GM23338 (cell line): ENCODE data around the gene SLC19A1. TPM values are rescaled to one million over a fixed set of nuclear protein-coding genes. Genes with fewer than 3 reads are reported as not detected.

Experiments used
- ATAC-seq: fragments of 200-7000 bp; cut with Tn5 transposase; 3 replicates; pipeline ENCODE4 v1.9.1; 2020
- DNase-seq: peaks from one replicate; pipeline ENCODE4 v3.0.0-alpha.2; 2015; ENCODE audit warnings: low spot score
- H2AFZ ChIP-seq: fragments of 200-600 bp; sonication (generic); 2 replicates; pipeline ENCODE4 v1.8.0; 2016; ENCODE audit warnings: antibody characterized with exemption, mild to moderate bottlenecking, moderate library complexity
- H3F3A ChIP-seq: fragments of 200-600 bp; sonication (generic); replicated peaks from 2 replicates; pipeline ENCODE4 v1.8.0; 2017; ENCODE audit warnings: antibody characterized with exemption, mixed run types, low read depth
- H3K27ac ChIP-seq: fragments of 200-600 bp; sonication (generic); 2 replicates; pipeline ENCODE4 v1.6.1; 2016; ENCODE audit warnings: low read depth
- H3K27me3 ChIP-seq: fragments of 200-600 bp; sonication (generic); 2 replicates; pipeline ENCODE4 v1.8.0; 2016; ENCODE audit warnings: mild to moderate bottlenecking, mixed run types, moderate library complexity; ENCODE audit not compliant: insufficient read depth
- H3K36me3 ChIP-seq: fragments of 200-600 bp; sonication (generic); 2 replicates; pipeline ENCODE4 v1.8.0; 2016; ENCODE audit warnings: mild to moderate bottlenecking; ENCODE audit not compliant: insufficient read depth
- H3K4me1 ChIP-seq: fragments of 200-600 bp; sonication (generic); 2 replicates; pipeline ENCODE4 v1.8.0; 2016; ENCODE audit warnings: mild to moderate bottlenecking, moderate library complexity; ENCODE audit not compliant: insufficient read depth
- H3K4me2 ChIP-seq: fragments of 200-600 bp; sonication (generic); 2 replicates; pipeline ENCODE4 v1.7.1; 2017; ENCODE audit warnings: mixed run types
- H3K4me3 ChIP-seq: fragments of 200-600 bp; sonication (generic); 2 replicates; pipeline ENCODE4 v1.6.1; 2016; ENCODE audit warnings: mixed run types
- H3K79me2 ChIP-seq: fragments of 200-600 bp; sonication (generic); replicated peaks from 2 replicates; pipeline ENCODE4 v1.8.0; 2017; ENCODE audit warnings: mild to moderate bottlenecking; ENCODE audit not compliant: insufficient read depth
- H3K9me2 ChIP-seq: fragments of 200-600 bp; sonication (generic); 2 replicates; pipeline ENCODE4 v1.8.0; 2017; ENCODE audit not compliant: insufficient read depth
- H4K20me1 ChIP-seq: fragments of 200-600 bp; sonication (generic); replicated peaks from 2 replicates; pipeline ENCODE4 v1.8.0; 2017; ENCODE audit warnings: mild to moderate bottlenecking; ENCODE audit not compliant: insufficient read depth
- H3K27ac Mint-ChIP-seq: 2 replicates; pipeline ENCODE4 v1.8.0; 2020; ENCODE audit warnings: inconsistent platforms, mild to moderate bottlenecking, moderate library complexity, mixed read lengths
- H3K27me3 Mint-ChIP-seq: 3 replicates; pipeline ENCODE4 v1.8.0; 2022; ENCODE audit warnings: low read depth, mild to moderate bottlenecking, moderate library complexity, mixed read lengths, inconsistent platforms; ENCODE audit not compliant: insufficient read depth, poor library complexity
- H3K36me3 Mint-ChIP-seq: 3 replicates; pipeline ENCODE4 v1.8.0; 2021; ENCODE audit warnings: low read depth, mild to moderate bottlenecking, inconsistent platforms, moderate library complexity, mixed read lengths
- H3K4me1 Mint-ChIP-seq: 3 replicates; pipeline ENCODE4 v1.8.0; 2020; ENCODE audit warnings: mild to moderate bottlenecking, inconsistent platforms, mixed read lengths
- H3K4me3 Mint-ChIP-seq: 3 replicates; pipeline ENCODE4 v1.8.0; 2021; ENCODE audit warnings: moderate library complexity, mild to moderate bottlenecking, inconsistent platforms, mixed read lengths
- H3K9me3 Mint-ChIP-seq: 3 replicates; pipeline ENCODE4 v1.8.0; 2020; ENCODE audit warnings: moderate library complexity, mild to moderate bottlenecking, inconsistent platforms, mixed read lengths
- CREB1 ChIP-seq: fragments of 250-450 bp; sonication (Bioruptor Pico); IDR thresholded peaks from 2 replicates; pipeline ENCODE4 v1.5.0; 2020; ENCODE audit warnings: low read depth, mild to moderate bottlenecking, moderate library complexity
- CTCF ChIP-seq, 2 experiments: fragments of 200-600 bp in 1 of 2; sonication (generic) in 1 of 2; conservative IDR thresholded peaks; 2 replicates each; pipeline versions ENCODE4 v1.5.1 to v1.6.1; 2016 to 2017; ENCODE audit warnings: antibody characterized with exemption in 2 of 2, low read depth in 2 of 2, mild to moderate bottlenecking in 2 of 2, moderate library complexity in 1 of 2
- ETS1 ChIP-seq: IDR thresholded peaks from 2 replicates; pipeline ENCODE4 v1.6.1; 2016; ENCODE audit warnings: antibody characterized with exemption
- EZH2 ChIP-seq: fragments of 200-600 bp; sonication (generic); IDR thresholded peaks from one replicate; pipeline ENCODE4 v1.8.0; 2017; ENCODE audit warnings: antibody characterized with exemption, mild to moderate bottlenecking, low read depth; ENCODE audit not compliant: unreplicated experiment
- EZH2phosphoT487 ChIP-seq: fragments of 200-600 bp; sonication (generic); IDR thresholded peaks from one replicate; pipeline ENCODE4 v1.8.1; 2018; ENCODE audit warnings: antibody characterized with exemption; ENCODE audit not compliant: unreplicated experiment
- NANOG ChIP-seq: IDR thresholded peaks from 2 replicates; pipeline ENCODE4 v1.6.1; 2016; ENCODE audit warnings: antibody characterized with exemption, borderline replicate concordance
- POLR2AphosphoS5 ChIP-seq: IDR thresholded peaks from 2 replicates; pipeline ENCODE4 v1.6.1; 2016; ENCODE audit warnings: antibody characterized with exemption, low read depth
- REST ChIP-seq: IDR thresholded peaks from one replicate; pipeline ENCODE4 v1.6.1; 2018; ENCODE audit warnings: antibody characterized with exemption; ENCODE audit not compliant: unreplicated experiment
- STAT1 ChIP-seq: IDR thresholded peaks from one replicate; pipeline ENCODE4 v1.6.1; 2016; ENCODE audit warnings: antibody characterized with exemption; ENCODE audit not compliant: unreplicated experiment
- ZNF114 ChIP-seq: fragments of 250-450 bp; sonication (Bioruptor Pico); IDR thresholded peaks from 2 replicates; pipeline ENCODE4 v1.5.0; 2020; ENCODE audit warnings: mild to moderate bottlenecking, moderate library complexity
- ZNF331 ChIP-seq: fragments of 250-450 bp; sonication (Bioruptor Pico); IDR thresholded peaks from 2 replicates; pipeline ENCODE4 v1.5.0; 2020; ENCODE audit warnings: low read depth, mild to moderate bottlenecking, moderate library complexity
- ZNF462 ChIP-seq: fragments of 250-450 bp; sonication (Bioruptor Pico); IDR thresholded peaks from 2 replicates; pipeline ENCODE4 v1.5.0; 2020; ENCODE audit warnings: mild to moderate bottlenecking, moderate library complexity
- polyA plus RNA-seq: library from polyadenylated mRNA; unstranded; fragments of >200 nt; fragmentation: Nextera tagmentation; extraction: Ambion mirVana; gene quantifications from 2 replicates; pipeline ENCODE4 v1.2.1, GENCODE V29; 2016
- total RNA-seq: library from RNA; depleted of rRNA; stranded (reverse); fragments of >200 nt; shearing (Covaris generic); gene quantifications from 2 replicates; pipeline ENCODE4 v1.2.3, GENCODE V29; 2014

The SLC19A1 gene
- total and polyA plus RNA-seq, 2 experiments from 2014 or later, result 31.2 to 33.0 TPM

- H3K4me1 Mint-ChIP-seq, result peaks cover 15% of the 10 kb centered on the region; the same call in 2 of the 3 replicates
- H3K27me3 ChIP-seq, result no peaks in the 10 kb centered on the region
These were observed 84.9 kb downstream of the SLC19A1 start for GRCh38 chr21:45457161-45457831.

More at GRCh38 chr21:45457161-45457831, 84.9 kb downstream of the SLC19A1 start:
- peaks cover 7% of the 10 kb centered on the region; the same call in 1 of the 2 replicates for H3K4me1 ChIP-seq
- no peak for TF ChIP-seq ZNF462 (CRISPR knock-in tag)
- no peak for TF ChIP-seq EZH2
- no peak for TF ChIP-seq ETS1
- no peak for TF ChIP-seq EZH2phosphoT487
- no peak for TF ChIP-seq ZNF114 (CRISPR knock-in tag)
- no peak for TF ChIP-seq POLR2AphosphoS5
- TF ChIP-seq ZNF331 (CRISPR knock-in tag), result no peak
- TF ChIP-seq NANOG, result no peak
- no peak for TF ChIP-seq CREB1 (CRISPR knock-in tag)
- TF ChIP-seq STAT1, result no peak
- TF ChIP-seq REST, result no peak
- no peak for TF ChIP-seq CTCF (conservative IDR thresholded peaks at IDR 0.05; ENCODE audit: low read depth in 2 of 2)
- H3K36me3 Mint-ChIP-seq, result peaks cover 35% of the 10 kb centered on the region
- no peak for DNase-seq
- H3K4me3 ChIP-seq, result no peak overlapping the region
- peaks cover 2% of the 10 kb centered on the region for H3K27me3 Mint-ChIP-seq
- no peak overlapping the region for H3K4me2 ChIP-seq
- peaks cover 7% of the 10 kb centered on the region; the same call in 1 of the 2 replicates for H3K9me2 ChIP-seq
- peaks cover 11% of the 10 kb centered on the region for H3F3A ChIP-seq
- no peak overlapping the region for H3K4me3 Mint-ChIP-seq
- no peak overlapping the region for H3K27ac ChIP-seq
- H2AFZ ChIP-seq, result no peak overlapping the region
- peaks cover 9% of the 10 kb centered on the region for H3K9me3 Mint-ChIP-seq
- H3K36me3 ChIP-seq, result no peaks in the 10 kb centered on the region; the same call in 1 of the 2 replicates
- H3K79me2 ChIP-seq, result peaks cover 68% of the 10 kb centered on the region
- no peak for ATAC-seq
- peaks cover 21% of the 10 kb centered on the region for H4K20me1 ChIP-seq
- H3K27ac Mint-ChIP-seq, result no peak overlapping the region
